ENCODE data around the gene BHMT2.

- TF ChIP-seq CTCF (IDR thresholded peaks at IDR 0.05; ENCODE audit: insufficient read depth, low read depth, low read length) (no peak), EZH2 (IDR thresholded peaks at IDR 0.05; ENCODE audit: insufficient read depth, low read length) (no peak)
Measured at GRCh38 chr5:79070350-79070667, 742 bp downstream of the BHMT2 start.

All from astrocyte (in vitro differentiated cells and primary cell).